Astrocyte of the cerebellum (primary cell): ENCODE results near the gene SUGT1.
"Not testable (repeated sequence)": the region's sequence is repeated elsewhere in the genome, so short reads cannot be mapped to it uniquely, and the experiment has no call there.

Source experiments
- DNase-seq: peaks from one replicate; pipeline ENCODE4 v3.0.0-alpha.2; 2011; ENCODE audit warnings: low read depth
- H3K4me3 ChIP-seq: 2 replicates; pipeline ENCODE4 v1.5.1; 2011; ENCODE audit warnings: mild to moderate bottlenecking, low read depth, low read length, moderate library complexity
- CTCF ChIP-seq: IDR thresholded peaks from 2 replicates; pipeline ENCODE4 v1.5.1; 2012; ENCODE audit warnings: low read length, low read depth, moderate library complexity, mild to moderate bottlenecking; ENCODE audit errors: missing control alignments
- in situ Hi-C: cut with HindIII; loops from 2 replicates; pipeline ENCODE4 v1.10.0; 2017; ENCODE audit warnings: low sequenced_read_pairs

The SUGT1 gene

GRCh38 chr13:52713894-52714293, 61.3 kb downstream of the SUGT1 start:
- DNase-seq, result no peak
- in situ Hi-C loops, result no loop called here
- no peak overlapping the region for H3K4me3 ChIP-seq
- TF ChIP-seq CTCF, result no peak

- in situ Hi-C loops, H3K4me3 ChIP-seq, DNase-seq: not testable (repeated sequence)
Measured at GRCh38 chr13:52720904-52721303, 68.3 kb downstream of the SUGT1 start.

- DNase-seq, in situ Hi-C loops: not testable (repeated sequence)
Measured at GRCh38 chr13:52721356-52721755, 68.7 kb downstream of the SUGT1 start.

GRCh38 chr13:52723181-52723580, 70.5 kb downstream of the SUGT1 start:
- H3K4me3 ChIP-seq, result no peak overlapping the region
- in situ Hi-C loops, result no loop called here
- DNase-seq, result no peak
- TF ChIP-seq CTCF, result no peak

More at GRCh38 chr13:52721356-52721755, 68.7 kb downstream of the SUGT1 start:
- H3K4me3 ChIP-seq, result not testable (repeated sequence)

- DNase-seq, result no peak
- in situ Hi-C loops, result no loop called here
- TF ChIP-seq CTCF, result no peak
- no peak overlapping the region for H3K4me3 ChIP-seq
Measured at GRCh38 chr13:52725302-52725701, 72.7 kb downstream of the SUGT1 start.

- TF ChIP-seq CTCF, result no peak
Measured at GRCh38 chr13:52726258-52726657, 73.6 kb downstream of the SUGT1 start.

GRCh38 chr13:52734075-52734623, 81.5 kb downstream of the SUGT1 start:
- TF ChIP-seq CTCF, result no peak
- in situ Hi-C loops, result no loop called here

More at GRCh38 chr13:52726258-52726657, 73.6 kb downstream of the SUGT1 start:
- in situ Hi-C loops, result no loop called here
- DNase-seq, result no peak
- no peak overlapping the region for H3K4me3 ChIP-seq

GRCh38 chr13:52736891-52737290, 84.3 kb downstream of the SUGT1 start:
- H3K4me3 ChIP-seq, result no peak overlapping the region
- in situ Hi-C loops, result no loop called here
- no peak for DNase-seq
- no peak for TF ChIP-seq CTCF

More at GRCh38 chr13:52734075-52734623, 81.5 kb downstream of the SUGT1 start:
- no peak overlapping the region for H3K4me3 ChIP-seq
- no peak for DNase-seq
